Neural progenitor cell (in vitro differentiated cells): ENCODE results near the gene WFS1. TPM values are rescaled to one million over a fixed set of nuclear protein-coding genes. Genes with fewer than 3 reads are reported as not detected.

Source experiments
- DNase-seq: peaks from one replicate; pipeline ENCODE4 v3.0.0-alpha.2; 2016; ENCODE audit warnings: low spot score
- H2AFZ ChIP-seq: fragments of 200-600 bp; sonication (generic); replicated peaks from 2 replicates; pipeline ENCODE4 v1.6.1; 2016; ENCODE audit warnings: antibody characterized with exemption
- H3F3A ChIP-seq: fragments of 200-600 bp; sonication (generic); 2 replicates; pipeline ENCODE4 v1.6.1; 2016; ENCODE audit warnings: antibody characterized with exemption, low read depth
- H3K27ac ChIP-seq: fragments of 200-600 bp; sonication (generic); 2 replicates; pipeline ENCODE4 v1.5.1; 2016; ENCODE audit warnings: mild to moderate bottlenecking
- H3K27me3 ChIP-seq: fragments of 200-600 bp; sonication (generic); 2 replicates; pipeline ENCODE4 v1.6.1; 2016; ENCODE audit warnings: mild to moderate bottlenecking, moderate library complexity
- H3K36me3 ChIP-seq: fragments of 200-600 bp; sonication (generic); 2 replicates; pipeline ENCODE4 v1.5.1; 2016
- H3K4me1 ChIP-seq: fragments of 200-600 bp; sonication (generic); 2 replicates; pipeline ENCODE4 v1.6.1; 2016; ENCODE audit warnings: mixed run types
- H3K4me2 ChIP-seq: fragments of 200-600 bp; sonication (generic); 2 replicates; pipeline ENCODE4 v1.6.1; 2016
- H3K4me3 ChIP-seq: fragments of 200-600 bp; sonication (generic); 2 replicates; pipeline ENCODE4 v1.5.1; 2016
- H3K79me2 ChIP-seq: fragments of 200-600 bp; sonication (generic); 2 replicates; pipeline ENCODE4 v1.6.1; 2016; ENCODE audit warnings: low read depth
- H3K9ac ChIP-seq: fragments of 200-600 bp; sonication (generic); 2 replicates; pipeline ENCODE4 v1.6.1; 2016
- H3K9me3 ChIP-seq: fragments of 200-600 bp; sonication (generic); 2 replicates; pipeline ENCODE4 v1.5.1; 2016; ENCODE audit warnings: low read depth
- H4K20me1 ChIP-seq: fragments of 200-600 bp; sonication (generic); 2 replicates; pipeline ENCODE4 v1.6.1; 2016; ENCODE audit warnings: low read depth
- H3K27ac Mint-ChIP-seq: 3 replicates; pipeline ENCODE4 v1.8.0; 2021; ENCODE audit warnings: mixed read lengths
- H3K27me3 Mint-ChIP-seq: 2 replicates; pipeline ENCODE4 v1.8.0; 2022; ENCODE audit warnings: low read depth, mild to moderate bottlenecking, inconsistent platforms, moderate library complexity, mixed read lengths; ENCODE audit not compliant: insufficient read depth
- H3K36me3 Mint-ChIP-seq: 3 replicates; pipeline ENCODE4 v1.8.0; 2021; ENCODE audit warnings: mixed read lengths
- H3K4me1 Mint-ChIP-seq: 3 replicates; pipeline ENCODE4 v1.8.0; 2021; ENCODE audit warnings: mixed read lengths
- H3K4me3 Mint-ChIP-seq: 3 replicates; pipeline ENCODE4 v1.8.0; 2021; ENCODE audit warnings: mild to moderate bottlenecking, moderate library complexity, mixed read lengths
- H3K9me3 Mint-ChIP-seq: 3 replicates; pipeline ENCODE4 v1.8.0; 2020; ENCODE audit warnings: mixed read lengths
- CTCF ChIP-seq: fragments of 200-600 bp; sonication (generic); IDR thresholded peaks from 2 replicates; pipeline ENCODE4 v1.5.1; 2017; ENCODE audit warnings: antibody characterized with exemption, mild to moderate bottlenecking
- EZH2 ChIP-seq: fragments of 200-600 bp; sonication (generic); IDR thresholded peaks from 2 replicates; pipeline ENCODE4 v1.6.1; 2017; ENCODE audit warnings: antibody characterized with exemption, mild to moderate bottlenecking, moderate library complexity
- EZH2phosphoT487 ChIP-seq: fragments of 200-600 bp; sonication (generic); IDR thresholded peaks from 2 replicates; pipeline ENCODE4 v1.6.1; 2017; ENCODE audit warnings: antibody characterized with exemption
- total RNA-seq: library from RNA; depleted of rRNA; stranded (reverse); fragments of >200 nt; gene quantifications from 2 replicates; pipeline ENCODE4 v1.2.3, GENCODE V29; 2015; ENCODE audit warnings: low replicate concordance

WFS1 gene
- total RNA-seq, 1 donor from 2014 or later: 8.8 TPM

GRCh38 chr4:6235901-6236640 lies 33.6 kb upstream of the WFS1 start:
- Histone ChIP-seq H3K36me3 (no peaks in the 10 kb centered on the region), H3K27ac (no peak overlapping the region), H3K9me3 (no peaks in the 10 kb centered on the region), H3K4me2 (no peak overlapping the region), H4K20me1 (no peaks in the 10 kb centered on the region), H3K4me1 (no peaks in the 10 kb centered on the region), H3K9ac (no peak overlapping the region), H3F3A (no peaks in the 10 kb centered on the region), H3K79me2 (no peaks in the 10 kb centered on the region), H2AFZ (no peak overlapping the region), H3K27me3 (no peaks in the 10 kb centered on the region), H3K4me3 (no peak overlapping the region)
- Mint-ChIP-seq H3K27ac (no peak overlapping the region), H3K36me3 (no peaks in the 10 kb centered on the region), H3K9me3 (no peaks in the 10 kb centered on the region), H3K4me3 (no peak overlapping the region), H3K4me1 (peaks cover 5% of the 10 kb centered on the region), H3K27me3 (no peaks in the 10 kb centered on the region)
- TF ChIP-seq EZH2phosphoT487: no peak
- no peak for TF ChIP-seq CTCF
- no peak for TF ChIP-seq EZH2
- no peak for DNase-seq

- Histone ChIP-seq H3K4me2 (no peak overlapping the region), H3K79me2 (no peaks in the 10 kb centered on the region), H3K4me3 (no peak overlapping the region), H3K9me3 (no peaks in the 10 kb centered on the region), H2AFZ (no peak overlapping the region), H3K27me3 (no peaks in the 10 kb centered on the region), H3K36me3 (no peaks in the 10 kb centered on the region), H3K27ac (no peak overlapping the region), H3F3A (no peaks in the 10 kb centered on the region), H3K9ac (no peak overlapping the region), H4K20me1 (no peaks in the 10 kb centered on the region), H3K4me1 (no peaks in the 10 kb centered on the region)
- no peak for TF ChIP-seq EZH2phosphoT487
- TF ChIP-seq EZH2: no peak
- no peak for TF ChIP-seq CTCF
- H3K27me3 Mint-ChIP-seq: no peaks in the 10 kb centered on the region
- no peak overlapping the region for H3K4me3 Mint-ChIP-seq
- H3K4me1 Mint-ChIP-seq: peaks cover 5% of the 10 kb centered on the region
- no peaks in the 10 kb centered on the region for H3K36me3 Mint-ChIP-seq
- H3K9me3 Mint-ChIP-seq: no peaks in the 10 kb centered on the region
- no peak for DNase-seq
- no peak overlapping the region for H3K27ac Mint-ChIP-seq
Measured at GRCh38 chr4:6236816-6237390, 32.7 kb upstream of the WFS1 start.

GRCh38 chr4:6239486-6239885 lies 30.2 kb upstream of the WFS1 start:
- Histone ChIP-seq H3K4me2 (no peak overlapping the region), H3F3A (no peaks in the 10 kb centered on the region), H3K4me3 (no peak overlapping the region), H3K27me3 (peaks cover 17% of the 10 kb centered on the region), H3K79me2 (no peaks in the 10 kb centered on the region), H3K9me3 (no peaks in the 10 kb centered on the region), H4K20me1 (no peaks in the 10 kb centered on the region), H3K36me3 (no peaks in the 10 kb centered on the region), H2AFZ (no peak overlapping the region), H3K4me1 (no peaks in the 10 kb centered on the region), H3K27ac (no peak overlapping the region), H3K9ac (no peak overlapping the region)
- Mint-ChIP-seq H3K9me3 (no peaks in the 10 kb centered on the region), H3K4me3 (no peak overlapping the region), H3K36me3 (no peaks in the 10 kb centered on the region), H3K27ac (no peak overlapping the region), H3K4me1 (peaks cover 5% of the 10 kb centered on the region), H3K27me3 (peaks cover 2% of the 10 kb centered on the region)
- no peak for TF ChIP-seq EZH2
- no peak for TF ChIP-seq EZH2phosphoT487
- DNase-seq: no peak

- no peak for DNase-seq
Measured at GRCh38 chr4:6239968-6240367, 29.7 kb upstream of the WFS1 start.

More at GRCh38 chr4:6239968-6240367, 29.7 kb upstream of the WFS1 start:
- H3K9ac ChIP-seq: no peak overlapping the region
- TF ChIP-seq EZH2: no peak
- TF ChIP-seq CTCF: no peak
- TF ChIP-seq EZH2phosphoT487: no peak
- H3K36me3 ChIP-seq: no peaks in the 10 kb centered on the region
- no peak overlapping the region for H3K27ac ChIP-seq
- no peak overlapping the region for H3K4me3 ChIP-seq
- Mint-ChIP-seq H3K9me3 (peaks cover 5% of the 10 kb centered on the region), H3K27me3 (peaks cover 6% of the 10 kb centered on the region), H3K4me1 (peaks cover 5% of the 10 kb centered on the region), H3K27ac (no peak overlapping the region), H3K36me3 (no peaks in the 10 kb centered on the region), H3K4me3 (no peak overlapping the region)
- H4K20me1 ChIP-seq: no peaks in the 10 kb centered on the region
- no peak overlapping the region for H2AFZ ChIP-seq
- H3F3A ChIP-seq: no peaks in the 10 kb centered on the region
- no peak overlapping the region for H3K4me2 ChIP-seq
- H3K27me3 ChIP-seq: peaks cover 21% of the 10 kb centered on the region
- H3K79me2 ChIP-seq: no peaks in the 10 kb centered on the region
- no peaks in the 10 kb centered on the region for H3K9me3 ChIP-seq
- no peaks in the 10 kb centered on the region for H3K4me1 ChIP-seq
